ENCODE measurements around the gene PRKCSH.
"Not testable (repeated sequence)": the region's sequence is repeated elsewhere in the genome, so short reads cannot be mapped to it uniquely, and the experiment has no call there.

PRKCSH gene

DNA sequence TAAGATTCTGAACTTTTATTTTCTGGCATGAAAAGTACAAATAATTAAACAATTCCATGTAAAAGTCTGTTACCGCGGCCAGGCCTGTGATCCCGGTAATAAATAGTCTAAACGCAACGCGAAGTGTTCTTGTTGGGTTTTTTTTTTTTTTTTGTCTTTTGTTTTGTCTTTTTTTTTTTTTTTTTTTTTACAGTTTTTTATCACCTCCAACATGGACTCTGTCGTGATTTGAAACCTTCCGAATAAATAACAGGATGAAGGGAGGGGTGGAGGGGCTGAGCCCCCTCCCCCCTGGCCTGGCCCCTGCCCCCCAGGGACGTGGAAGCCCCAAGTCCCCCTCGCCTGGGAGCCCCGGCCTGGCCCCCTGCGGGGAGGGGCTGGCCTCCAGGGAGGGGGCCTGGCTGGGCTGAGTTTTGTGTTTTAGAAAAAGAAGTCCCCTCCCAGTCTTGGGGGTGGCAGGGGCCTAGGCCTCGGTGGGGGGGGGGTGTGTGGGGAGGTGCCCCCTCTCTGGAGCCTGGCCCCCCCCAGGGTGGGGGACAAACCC is 16.0 kb downstream of the PRKCSH start:
- DNase-seq: no peak

DNA sequence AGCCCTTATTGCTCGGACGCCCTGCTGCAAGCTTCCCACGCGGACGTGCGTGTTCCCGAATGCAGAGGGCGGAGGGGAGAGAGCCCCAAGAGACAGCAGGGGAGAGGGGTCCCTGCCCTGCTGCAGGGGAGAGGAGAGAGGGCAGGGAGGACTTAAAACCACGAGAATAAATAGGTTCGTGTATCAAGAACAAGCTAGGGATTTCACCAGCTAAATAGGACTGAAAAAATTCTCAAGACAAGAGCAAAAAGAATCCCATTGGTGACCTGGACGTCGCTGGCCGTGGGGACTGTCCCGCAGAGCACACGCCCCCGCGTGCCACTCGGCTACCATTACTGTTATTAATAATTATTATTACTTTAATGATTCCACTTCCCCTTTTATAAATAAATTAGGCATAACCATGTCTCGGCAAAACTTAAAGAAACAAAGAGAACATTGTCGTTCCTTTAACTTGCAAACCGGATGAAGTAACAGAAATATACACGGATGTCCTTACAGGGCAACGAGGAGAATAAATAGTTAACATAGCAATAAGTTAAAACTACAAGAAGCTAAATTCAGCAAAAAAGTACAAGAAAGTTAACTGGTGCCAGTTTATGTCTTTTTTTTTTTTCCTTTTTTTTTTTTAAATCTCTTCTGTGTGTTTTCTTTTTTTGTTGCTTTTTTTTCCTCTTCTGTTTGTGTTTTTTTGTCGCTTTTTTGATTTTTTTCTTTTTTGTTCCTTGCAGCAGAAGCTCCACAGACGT is 16.6 kb downstream of the PRKCSH start:
- no peak for DNase-seq

DNA sequence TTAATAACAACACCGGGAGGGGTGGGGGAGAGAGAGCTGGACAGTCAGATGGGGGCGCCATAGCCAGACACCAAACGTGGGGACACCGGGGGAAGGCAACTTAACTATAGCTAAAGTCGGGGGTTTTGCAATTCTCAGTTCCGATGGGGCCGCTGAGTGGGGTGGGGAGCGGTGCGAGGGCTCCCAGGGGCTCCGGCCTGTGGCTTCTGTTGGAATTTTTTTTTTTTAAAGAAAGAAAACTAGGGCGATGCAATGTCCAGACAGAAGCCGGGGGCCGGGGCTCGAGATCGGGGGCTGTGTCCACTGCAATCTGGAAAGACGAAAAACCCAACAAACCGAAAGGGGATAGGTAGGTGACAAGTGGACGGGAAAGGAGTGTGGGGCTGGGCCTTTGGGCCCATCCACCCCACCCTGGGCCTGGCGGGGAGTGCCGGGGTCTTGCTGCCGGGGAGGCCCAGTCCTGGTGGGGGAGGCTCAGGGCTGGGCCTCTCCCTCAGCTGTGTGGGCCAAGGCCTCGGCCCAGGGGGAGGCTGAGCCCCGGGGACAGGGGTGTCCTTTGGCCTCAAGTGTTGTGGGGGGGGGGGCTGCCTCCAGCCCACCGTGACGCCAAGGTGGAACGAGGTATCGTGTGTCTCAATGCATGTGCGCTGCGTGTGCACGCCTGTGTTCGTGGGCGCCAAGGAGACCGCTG is 17.3 kb downstream of the PRKCSH start:
- no peak for DNase-seq

DNA sequence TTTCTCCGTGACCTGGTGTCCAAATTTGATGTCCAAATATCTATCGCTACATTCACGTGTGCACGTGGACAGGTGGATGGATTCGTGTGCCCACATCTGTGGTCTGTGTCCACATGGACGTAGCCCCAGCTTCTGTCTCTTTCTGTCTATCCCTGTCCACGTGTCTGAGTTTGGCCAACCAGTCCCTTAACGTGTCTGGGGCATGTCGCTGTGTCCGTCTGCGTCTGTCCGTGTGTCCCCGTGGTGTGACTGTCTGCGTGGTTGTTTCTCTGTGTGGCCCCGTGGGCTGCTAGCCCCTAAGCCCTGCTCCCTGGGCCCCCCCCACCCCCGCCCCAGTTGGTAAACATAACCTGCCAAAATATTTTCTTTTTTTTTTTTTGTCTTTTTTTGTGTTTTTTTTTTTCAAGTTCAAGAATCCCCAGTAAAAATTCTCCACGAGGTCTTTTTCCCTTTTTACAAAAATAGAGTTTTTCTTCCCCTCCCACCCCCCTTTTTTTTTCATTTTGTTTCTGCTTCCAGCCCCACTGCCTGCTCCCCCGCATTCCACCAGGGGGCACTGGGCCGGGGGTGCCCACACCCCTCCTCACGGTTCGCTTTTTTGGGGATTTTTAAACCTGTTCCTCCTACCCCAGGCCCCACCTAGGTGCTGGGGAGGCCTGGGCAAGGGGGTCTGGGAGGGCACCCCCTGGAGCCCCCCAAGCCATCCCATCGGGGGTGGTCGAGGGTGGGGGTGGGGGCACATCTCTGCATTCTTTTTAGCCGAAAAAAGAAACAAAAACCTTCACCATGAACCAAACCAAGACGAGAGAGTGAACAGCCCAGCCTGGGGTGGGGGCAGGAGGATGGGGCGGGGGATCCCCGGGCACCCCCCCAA is 18.3 kb downstream of the PRKCSH start:
- no peak for DNase-seq

DNA sequence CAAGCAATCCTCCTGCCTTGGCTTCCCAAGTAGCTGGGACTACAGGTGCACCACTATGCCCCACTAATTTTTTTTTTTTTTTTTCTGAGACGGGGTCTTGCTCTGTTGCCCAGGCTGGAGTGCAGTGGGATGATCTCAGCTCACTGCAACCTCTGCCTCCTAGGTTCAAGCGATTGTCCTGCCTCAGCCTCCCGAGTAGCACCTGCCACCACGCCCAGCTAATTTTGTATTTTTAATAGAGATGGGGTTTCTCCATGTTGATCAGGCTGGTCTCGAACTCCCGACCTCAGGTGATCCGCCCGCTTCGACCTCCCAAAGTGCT is 19.8 kb downstream of the PRKCSH start:
- not testable (repeated sequence) for DNase-seq

GRCh38 chr19:11456659-11457058 is 21.2 kb downstream of the PRKCSH start:
- no peak for DNase-seq

GRCh38 chr19:11457115-11457514 is 21.7 kb downstream of the PRKCSH start:
- DNase-seq: no peak

DNA sequence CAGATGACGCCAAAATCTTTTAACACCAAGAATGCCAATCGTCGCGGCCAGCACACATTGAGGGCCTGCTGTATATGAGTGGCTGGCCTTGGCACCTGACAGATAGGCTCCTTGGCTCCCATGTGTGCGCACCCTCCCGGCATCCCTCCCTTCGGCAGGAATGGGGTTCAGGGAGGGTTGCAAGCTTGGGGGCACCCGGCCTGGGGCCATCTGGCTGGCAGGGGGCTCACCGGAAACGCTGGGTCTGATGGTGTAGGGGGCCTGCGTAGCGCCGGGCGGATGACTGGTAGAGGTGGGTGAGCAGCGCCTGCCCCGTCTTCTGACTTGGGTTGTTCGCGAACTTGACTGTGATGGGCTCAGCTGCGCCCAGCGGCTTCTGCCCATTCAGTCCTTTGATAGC is 22.4 kb downstream of the PRKCSH start:
- DNase-seq: no peak

GRCh38 chr19:11458236-11458900 is 22.9 kb downstream of the PRKCSH start:
- DNase-seq: no peak

- DNase-seq: not testable (repeated sequence)
These were observed 23.5 kb downstream of the PRKCSH start for GRCh38 chr19:11458912-11459311.

DNA sequence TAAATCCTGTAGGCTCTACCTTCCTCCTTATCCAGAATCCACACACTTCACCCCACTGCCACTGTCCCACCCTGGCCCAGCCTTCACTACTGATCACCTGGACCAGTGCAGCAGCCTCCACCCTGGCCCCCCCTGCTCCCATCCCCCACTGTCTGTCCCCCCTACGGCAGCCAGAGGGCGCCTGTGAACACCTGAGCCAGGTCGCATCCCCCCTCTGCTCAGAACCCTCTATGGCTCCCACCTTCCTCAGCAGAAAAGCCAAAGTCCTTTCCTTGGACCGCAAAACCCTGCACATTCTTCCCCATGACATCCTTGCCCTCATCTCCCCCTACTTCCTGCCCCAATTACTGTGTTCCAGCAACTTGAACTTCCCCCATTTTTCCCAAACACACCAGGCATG is 24.8 kb downstream of the PRKCSH start:
- no peak for DNase-seq

DNA sequence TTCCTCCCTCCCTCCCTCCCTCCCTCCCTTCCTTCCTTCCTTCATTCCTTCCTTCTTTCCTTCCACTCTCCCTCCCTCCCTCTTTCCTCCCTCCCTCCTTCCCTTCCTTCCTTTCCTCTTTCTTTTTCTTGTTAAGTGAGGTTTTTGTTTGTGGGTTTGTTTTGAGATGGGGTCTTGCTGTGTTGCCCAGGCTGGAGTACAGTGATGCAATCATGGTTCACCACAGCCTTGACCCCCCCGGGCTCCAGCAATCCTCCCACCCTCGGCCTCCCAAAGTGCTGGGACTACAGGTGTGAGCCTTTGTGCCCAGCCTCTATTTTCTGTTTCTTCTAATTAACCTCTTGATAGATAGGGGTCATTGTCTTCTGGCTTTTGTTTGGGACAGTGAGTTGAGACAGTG is 26.0 kb downstream of the PRKCSH start:
- no peak for DNase-seq

DNA sequence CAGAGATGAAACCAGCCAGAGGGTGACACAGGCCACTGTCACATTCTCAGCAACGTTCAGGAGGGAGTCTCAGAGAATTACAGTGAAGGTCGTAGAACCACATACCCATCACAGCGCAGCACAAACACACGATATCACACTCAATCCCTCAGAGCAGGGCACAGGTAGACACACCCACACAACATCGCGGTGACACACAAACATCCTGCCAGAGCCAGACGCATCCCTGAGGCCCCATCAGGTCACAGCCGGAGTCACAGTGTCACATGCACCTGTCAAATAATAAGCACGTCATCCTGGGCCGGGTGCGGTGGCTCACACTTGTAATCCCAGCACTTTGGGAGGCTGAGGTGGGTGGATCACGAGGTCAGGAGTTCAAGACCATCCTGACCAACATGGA is 28.0 kb downstream of the PRKCSH start:
- DNase-seq: no peak

GRCh38 chr19:11464333-11465265 is 29.2 kb downstream of the PRKCSH start:
- no peak for DNase-seq

- DNase-seq: no peak
These were observed 30.2 kb downstream of the PRKCSH start for GRCh38 chr19:11465600-11465999.

- not testable (repeated sequence) for DNase-seq
These were observed 32.9 kb downstream of the PRKCSH start for GRCh38 chr19:11468266-11468845.

- no peak for DNase-seq
These were observed 38.3 kb downstream of the PRKCSH start for GRCh38 chr19:11473725-11474124.

DNA sequence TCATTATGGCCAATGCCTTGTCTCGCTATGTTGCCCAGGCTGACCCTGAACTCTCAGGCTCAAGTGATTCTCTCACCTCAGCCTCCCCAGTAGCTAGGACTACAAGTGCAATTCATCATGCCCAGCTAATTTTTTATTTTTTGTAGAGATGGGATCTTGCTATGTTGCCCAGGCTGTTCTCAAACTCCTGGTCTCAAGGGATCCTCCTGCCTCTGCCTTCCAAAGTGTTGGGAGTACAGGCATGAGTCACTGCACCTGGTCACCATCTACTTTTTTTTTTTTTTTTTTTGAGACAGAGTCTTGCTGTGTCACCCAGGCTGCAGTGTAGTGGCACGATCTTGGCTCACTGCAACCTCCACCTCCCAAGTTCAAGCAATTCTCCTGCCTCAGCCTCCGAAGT is 39.9 kb downstream of the PRKCSH start:
- not testable (repeated sequence) for DNase-seq

DNA sequence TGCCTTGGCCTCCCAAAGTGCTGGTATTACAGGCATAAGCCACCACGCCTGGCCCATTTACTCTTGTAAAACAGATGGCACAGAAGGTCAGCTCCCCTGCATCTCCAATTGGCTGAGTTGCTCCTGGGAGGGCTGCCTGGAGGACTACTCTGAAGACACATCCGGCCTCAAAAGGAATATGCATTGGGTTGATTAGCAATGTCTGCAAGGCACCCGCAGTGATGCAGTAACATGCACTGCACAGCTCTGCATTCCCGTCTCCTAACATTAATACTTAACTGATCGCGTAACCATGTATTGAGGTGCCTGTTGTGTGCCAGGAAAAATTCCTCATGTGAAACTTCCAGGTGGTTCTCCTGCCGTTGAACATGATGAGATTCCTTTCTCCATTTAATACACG is 40.4 kb downstream of the PRKCSH start:
- no peak for DNase-seq

GRCh38 chr19:11478167-11479089 is 43.0 kb downstream of the PRKCSH start:
- no peak for DNase-seq

Measured in GDM1 (cell line).